Globus pallidus (tissue), 1 donor: ENCODE results near the gene HDGFL1.

Experiments
- DNase-seq: peaks from one replicate; pipeline ENCODE4 v3.0.0-alpha.2; 2015; ENCODE audit warnings: low spot score

The HDGFL1 gene

DNA sequence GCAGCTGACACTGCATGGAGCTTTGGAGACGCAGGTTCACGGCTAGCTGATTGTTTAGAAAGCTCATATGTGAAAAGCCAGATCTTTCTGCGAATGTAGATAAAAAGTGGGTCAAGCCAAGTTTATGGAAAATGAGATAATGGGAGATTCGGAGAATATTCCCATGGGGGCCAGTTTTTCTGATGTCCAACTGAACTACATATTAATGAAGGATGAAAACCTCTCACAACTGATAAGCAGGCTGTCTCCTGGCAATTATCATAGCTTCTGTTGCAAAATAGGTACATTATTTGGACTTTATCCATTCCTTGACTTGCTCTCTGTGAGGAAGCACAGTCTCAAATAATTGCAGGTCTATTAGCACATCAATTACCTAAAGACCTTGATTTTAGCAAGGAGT lies 21.1 kb downstream of the HDGFL1 start:
- DNase-seq = no peak

GRCh38 chr6:22593895-22594294 lies 24.5 kb downstream of the HDGFL1 start:
- DNase-seq = no peak

DNA sequence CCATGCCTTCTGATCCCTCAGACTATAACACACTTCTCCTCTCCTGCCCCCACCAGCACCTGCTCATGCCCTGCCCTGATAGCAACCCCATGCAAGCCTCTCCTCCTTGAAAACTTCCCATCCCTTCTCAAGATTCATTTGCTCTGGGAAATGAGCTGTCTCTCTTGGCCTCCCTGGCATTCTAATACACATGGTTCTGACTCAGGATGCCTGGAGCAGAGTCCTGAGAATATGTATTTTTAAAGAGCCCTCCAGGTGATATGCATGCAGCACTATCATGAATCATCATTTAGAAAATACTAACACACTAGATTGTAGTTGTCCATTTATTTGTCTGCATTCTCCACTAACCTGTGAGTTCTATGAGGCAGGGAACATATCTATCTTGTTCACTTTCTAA lies 26.6 kb downstream of the HDGFL1 start:
- no peak for DNase-seq

DNA sequence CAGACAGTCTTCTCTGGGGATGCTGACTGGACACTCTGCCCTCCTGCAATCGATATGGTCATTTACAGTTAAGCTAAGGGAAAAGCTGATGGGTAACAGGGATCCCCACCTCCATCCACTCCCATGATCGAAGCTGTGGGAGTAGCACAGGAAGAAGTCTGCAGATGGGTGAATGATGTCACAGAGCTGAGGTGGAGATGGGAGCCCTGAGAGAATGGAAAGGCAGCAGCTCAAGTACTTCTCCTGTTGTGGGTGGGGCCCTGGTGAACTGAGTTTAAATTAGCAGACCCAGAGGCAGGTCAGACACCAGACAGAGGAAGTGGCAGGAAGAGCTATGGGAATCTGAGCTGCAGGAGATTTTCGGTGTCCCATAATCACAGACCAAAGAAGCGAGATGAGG lies 29.0 kb downstream of the HDGFL1 start:
- no peak for DNase-seq

GRCh38 chr6:22600059-22600458 lies 30.7 kb downstream of the HDGFL1 start:
- DNase-seq = no peak

DNA sequence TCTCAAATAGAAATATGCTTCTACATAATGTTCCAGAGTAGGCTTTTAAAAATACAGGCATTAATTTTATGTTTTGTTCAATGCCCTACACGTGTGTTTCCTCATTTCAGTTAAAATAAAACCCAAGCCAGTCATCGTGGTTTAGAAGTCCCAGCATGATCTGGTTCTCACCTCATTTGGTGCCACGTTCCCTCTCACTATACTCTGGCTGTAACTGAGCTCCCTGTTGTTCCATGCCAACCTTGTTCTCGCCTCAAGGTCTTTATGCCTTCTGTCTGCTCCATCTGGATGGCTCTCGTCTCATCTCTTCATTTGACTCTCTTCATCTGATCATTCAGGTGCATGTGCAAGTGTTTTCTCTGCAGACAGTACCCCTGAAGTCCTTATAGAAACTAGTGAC lies 32.6 kb downstream of the HDGFL1 start:
- DNase-seq = no peak

GRCh38 chr6:22605736-22606135 lies 36.4 kb downstream of the HDGFL1 start:
- DNase-seq = no peak

GRCh38 chr6:22610127-22610526 lies 40.8 kb downstream of the HDGFL1 start:
- no peak for DNase-seq

DNA sequence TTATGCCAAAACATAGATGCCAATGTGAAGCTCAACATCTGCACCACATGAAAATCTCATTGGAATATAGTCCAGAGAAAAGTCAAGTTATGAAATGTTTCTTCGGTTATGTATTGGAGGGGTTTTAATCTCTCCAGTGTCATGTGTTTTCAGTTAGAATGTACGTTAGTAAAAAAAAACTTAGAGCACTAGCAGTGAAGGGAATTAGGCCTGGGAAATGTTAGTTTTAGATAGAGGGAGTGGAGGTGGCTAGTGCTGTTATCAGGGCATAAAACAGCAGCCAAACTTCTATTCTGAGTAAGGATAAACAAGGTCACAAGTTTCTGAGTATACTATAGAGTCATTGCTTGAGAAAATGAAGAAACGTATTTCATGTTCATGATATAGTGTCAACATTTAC lies 42.9 kb downstream of the HDGFL1 start:
- DNase-seq = no peak

DNA sequence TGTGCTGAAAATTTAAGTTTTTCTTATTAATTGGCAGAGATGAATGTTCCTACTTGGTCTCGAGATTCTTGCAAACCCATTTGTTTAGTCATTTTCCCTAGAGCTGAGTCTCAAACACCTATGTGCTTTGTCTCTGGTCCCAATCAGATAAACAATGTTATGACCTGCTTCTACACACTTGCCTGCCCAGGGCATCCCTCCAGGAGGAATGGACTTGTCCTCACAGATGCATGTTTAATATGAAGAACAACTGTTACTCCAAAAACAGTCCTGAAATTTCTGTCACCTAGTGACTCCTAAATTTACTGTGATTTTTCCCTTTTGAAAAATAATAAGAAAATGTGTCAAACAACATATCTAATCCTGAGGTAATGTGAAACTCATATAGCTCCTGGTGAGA lies 43.7 kb downstream of the HDGFL1 start:
- DNase-seq = no peak

DNA sequence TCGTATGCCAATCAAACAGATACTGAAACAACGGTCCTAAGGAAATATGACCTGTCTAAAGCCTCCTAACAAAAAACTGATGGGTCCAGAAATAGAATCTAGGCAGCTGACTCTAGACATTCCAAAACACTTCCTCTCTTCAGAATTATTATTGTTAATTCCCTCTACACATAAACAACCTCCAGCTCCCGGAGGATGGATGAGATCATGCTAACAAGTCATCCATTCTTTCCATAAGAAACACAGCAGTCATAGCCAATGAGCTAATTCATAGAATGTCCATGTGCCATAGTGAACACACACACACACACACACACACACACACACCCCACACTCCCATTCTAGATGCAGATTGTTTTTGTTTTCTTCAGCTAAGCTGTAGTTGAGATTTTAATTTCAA lies 44.3 kb downstream of the HDGFL1 start:
- DNase-seq = peak; percentile 5

GRCh38 chr6:22614547-22614946 lies 45.2 kb downstream of the HDGFL1 start:
- no peak for DNase-seq

GRCh38 chr6:22621028-22621427 lies 51.7 kb downstream of the HDGFL1 start:
- DNase-seq = no peak
